Epithelial cell of prostate (primary cell): ENCODE data around the gene MAGEA2B.
"Not testable (repeated sequence)": the region's sequence is repeated elsewhere in the genome, so short reads cannot be mapped to it uniquely, and the experiment has no call there.

Experiments
- DNase-seq: peaks from one replicate; pipeline ENCODE4 v3.0.0-alpha.2; 2011; ENCODE audit warnings: low read depth, low spot score
- H3K27ac ChIP-seq: fragments of 450-650 bp; 2 replicates; pipeline ENCODE4 v1.5.1; 2017; ENCODE audit warnings: mild to moderate bottlenecking

Gene MAGEA2B

DNA sequence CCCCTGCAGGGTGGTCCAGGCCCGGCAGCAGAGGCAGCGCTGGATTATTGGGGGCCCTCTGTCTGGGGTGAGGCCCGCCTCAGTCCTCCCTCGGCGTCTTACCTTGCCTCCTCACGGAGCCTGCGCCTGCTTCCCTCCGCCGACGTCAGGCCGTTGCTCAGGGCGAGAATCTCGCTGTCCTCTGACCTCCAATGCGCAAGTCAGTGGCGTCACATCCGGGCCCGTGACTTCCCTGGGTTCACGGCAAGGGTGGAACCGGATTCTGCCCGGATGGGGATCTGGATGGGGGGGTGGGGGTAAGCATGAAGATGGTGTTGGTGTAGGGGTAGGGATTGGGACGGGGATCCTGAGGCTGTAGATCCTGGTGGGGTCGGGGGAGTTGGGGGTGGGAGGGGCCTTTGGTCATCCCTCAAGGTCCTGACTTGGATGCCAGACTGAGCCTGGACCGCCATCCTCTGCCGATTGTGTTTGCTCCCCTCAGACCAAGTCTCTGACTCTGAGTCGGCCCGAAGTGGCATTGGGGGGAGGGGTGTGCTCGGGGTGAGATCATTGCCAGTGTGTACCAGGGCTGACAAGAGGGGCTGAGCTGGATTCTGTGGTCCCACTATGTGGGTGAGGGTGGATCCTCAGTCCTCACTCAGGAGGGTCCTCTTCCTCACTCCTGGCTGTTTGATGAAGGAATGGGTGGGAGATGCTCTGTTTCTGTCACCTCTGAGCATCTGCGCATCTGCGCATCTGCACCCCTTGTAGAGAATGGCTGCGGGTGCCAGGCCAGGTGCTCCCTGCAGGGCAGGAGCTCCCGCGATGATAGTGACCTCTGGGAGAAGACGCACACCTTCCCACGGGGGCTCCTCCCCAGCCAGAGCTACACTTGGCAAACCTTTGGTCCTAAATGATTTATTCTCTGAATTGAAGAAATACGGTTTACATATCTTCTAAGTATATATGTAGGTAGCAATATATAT is 39.5 kb downstream of the MAGEA2B start, which contains the start of gene MAGEA2:
TSS of gene MAGEA2 (minus strand) at position 157 of the 965 bp plus-strand sequence. CDS start 2,479 bp downstream, outside the sequence.
- not testable (repeated sequence) for H3K27ac ChIP-seq, DNase-seq

DNA sequence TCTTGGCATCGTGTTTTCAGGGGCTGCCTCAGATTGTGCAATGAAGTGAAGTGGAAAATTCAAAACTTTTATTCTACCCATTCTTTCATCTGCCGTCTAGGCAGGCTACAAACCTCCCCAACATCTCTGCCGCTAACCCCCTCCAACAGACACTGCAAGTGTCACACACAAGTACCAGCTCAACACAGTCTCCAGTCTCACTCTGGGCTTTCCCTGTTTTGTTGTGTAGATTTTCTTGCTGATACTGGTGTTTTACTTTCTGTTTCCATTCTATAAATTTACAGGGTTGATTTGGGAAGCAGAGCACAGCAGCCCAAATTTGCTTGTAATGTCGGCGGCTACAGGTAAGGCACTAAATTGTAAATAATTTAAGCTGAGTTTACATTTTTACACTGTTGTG is 40.4 kb downstream of the MAGEA2B start:
- H3K27ac ChIP-seq, DNase-seq: not testable (repeated sequence)

DNA sequence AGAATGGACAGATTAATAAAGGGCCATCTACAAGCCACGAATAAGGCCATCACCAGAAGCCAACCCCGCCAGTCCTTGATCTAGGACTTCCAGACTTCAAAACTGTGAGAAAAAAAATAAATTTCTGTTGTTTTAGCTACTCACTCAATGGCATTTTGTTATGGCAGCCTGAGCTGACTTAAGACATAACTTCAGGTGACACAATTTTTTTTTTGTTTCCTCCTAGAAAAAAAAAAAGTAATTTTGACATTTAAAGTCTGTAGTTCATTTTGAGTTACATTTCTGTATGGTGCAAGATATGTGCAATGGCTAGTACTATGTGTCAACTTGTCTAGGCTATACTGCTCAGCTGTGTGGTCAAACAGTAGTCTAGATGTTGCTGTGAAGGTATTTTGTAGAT is 44.5 kb downstream of the MAGEA2B start, which contains the start of gene CSAG3:
TSS of gene CSAG3 (plus strand) at position 301 of the 400 bp plus-strand sequence.
- not testable (repeated sequence) for H3K27ac ChIP-seq, DNase-seq

DNA sequence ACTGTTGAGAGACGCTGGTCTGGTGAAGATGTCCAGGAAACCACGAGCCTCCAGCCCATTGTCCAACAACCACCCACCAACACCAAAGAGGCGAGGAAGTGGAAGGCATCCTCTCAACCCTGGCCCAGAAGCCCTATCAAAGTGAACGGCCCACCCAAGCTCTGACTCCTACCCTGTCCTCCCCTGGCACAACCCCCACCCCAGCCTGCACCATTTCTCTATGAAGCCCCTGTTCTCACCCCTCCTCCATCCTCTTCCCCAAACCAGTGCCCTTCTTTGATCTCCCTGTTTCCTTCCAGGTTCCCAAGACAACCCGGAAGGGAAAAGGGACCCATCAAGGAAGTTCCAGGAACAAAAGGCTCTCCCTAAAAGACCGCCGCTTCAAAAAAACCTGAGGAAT is 45.1 kb downstream of the MAGEA2B start:
- DNase-seq = not testable (repeated sequence)

DNA sequence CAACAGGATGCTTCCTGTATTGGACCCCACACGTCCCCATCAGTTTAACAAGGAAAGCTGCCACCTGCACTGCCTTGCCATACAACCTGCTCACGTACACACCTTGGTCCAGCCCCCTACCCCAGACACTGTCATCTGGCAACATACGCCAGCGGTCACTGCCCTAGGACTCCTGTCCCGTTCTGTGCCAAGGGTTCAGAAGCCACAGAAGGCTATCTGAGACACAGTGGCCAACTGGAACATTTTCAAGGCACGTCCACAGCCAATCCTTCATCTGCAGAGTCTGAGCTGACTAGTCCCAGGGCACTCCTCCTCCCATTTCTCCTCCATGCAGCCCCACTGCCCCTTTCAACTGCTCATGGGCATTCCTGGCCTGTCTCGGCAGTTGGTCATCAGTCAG is 47.2 kb downstream of the MAGEA2B start:
- H3K27ac ChIP-seq, DNase-seq: not testable (repeated sequence)

More for the DNA sequence above, 45.1 kb downstream of the MAGEA2B start:
- not testable (repeated sequence) for H3K27ac ChIP-seq

DNA sequence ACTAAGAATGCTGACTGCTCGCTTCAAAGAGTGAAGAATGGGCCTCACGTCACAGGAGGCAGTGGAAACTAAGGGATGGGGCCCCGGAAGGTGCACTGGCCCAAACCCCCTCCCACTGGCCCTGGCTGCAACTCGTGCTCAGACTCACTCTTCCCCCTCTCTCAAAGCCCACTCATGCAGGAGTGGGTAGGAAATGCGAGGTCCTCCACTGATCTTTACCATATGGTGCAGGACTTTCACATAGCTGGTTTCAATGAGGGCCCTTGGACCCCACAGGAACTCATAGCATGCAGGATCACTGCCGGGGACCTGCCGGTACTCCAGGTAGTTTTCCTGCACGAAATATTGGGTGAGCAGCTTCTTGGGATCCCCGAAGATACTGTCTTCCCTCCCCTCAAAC is 52.1 kb downstream of the MAGEA2B start:
- not testable (repeated sequence) for DNase-seq

More for the DNA sequence above, 52.1 kb downstream of the MAGEA2B start:
- not testable (repeated sequence) for H3K27ac ChIP-seq
